GM12878 (cell line): ENCODE measurements around the gene ZNF85. TPM values are rescaled to one million over a fixed set of nuclear protein-coding genes. Genes with fewer than 3 reads are reported as not detected.
A peak's percentile ranks its signal among the peaks of the same experiment; 100 is the strongest.

Experiments used
- ASH2L ChIP-seq: fragments of 300-600, 200-600 bp; sonication (generic); IDR thresholded peaks from 2 replicates; pipeline ENCODE4 v1.6.1; 2017; ENCODE audit warnings: low read depth, mild to moderate bottlenecking, borderline replicate concordance
- CHD4 ChIP-seq: fragments of 200-600 bp; sonication (generic); IDR thresholded peaks from 2 replicates; pipeline ENCODE4 v1.6.1; 2016; ENCODE audit warnings: mild to moderate bottlenecking
- FOXK2 ChIP-seq: fragments of 450-650 bp; IDR thresholded peaks from 2 replicates; pipeline ENCODE4 v1.6.1; 2017; ENCODE audit warnings: mild to moderate bottlenecking, moderate library complexity
- KLF5 ChIP-seq: fragments of 450-650 bp; IDR thresholded peaks from 2 replicates; pipeline ENCODE4 v1.6.1; 2014; ENCODE audit warnings: mild to moderate bottlenecking; ENCODE audit not compliant: partially characterized antibody
- NFYB ChIP-seq: IDR thresholded peaks from 2 replicates; pipeline ENCODE4 v1.6.1; 2011; ENCODE audit warnings: low read depth, mild to moderate bottlenecking, low read length, improper control_type of control experiment, moderate library complexity; ENCODE audit not compliant: insufficient read depth
- NKRF ChIP-seq: fragments of 450-650 bp; conservative IDR thresholded peaks from 2 replicates; pipeline ENCODE4 v1.6.1; 2017; ENCODE audit warnings: mild to moderate bottlenecking, moderate library complexity
- PAX5 ChIP-seq: IDR thresholded peaks from 2 replicates; pipeline ENCODE4 v1.6.1; 2011; ENCODE audit warnings: low read depth, low read length, borderline replicate concordance
- PBX3 ChIP-seq: IDR thresholded peaks from 2 replicates; pipeline ENCODE4 v1.6.1; 2011; ENCODE audit warnings: mild to moderate bottlenecking, low read depth, low read length, moderate library complexity; ENCODE audit not compliant: insufficient replicate concordance
- SMARCA5 ChIP-seq: fragments of 450-650 bp; IDR thresholded peaks from 2 replicates; pipeline ENCODE4 v1.6.1; 2017; ENCODE audit warnings: mild to moderate bottlenecking
- TAF1 ChIP-seq: IDR thresholded peaks from 2 replicates; pipeline ENCODE4 v1.6.1; 2011; ENCODE audit warnings: mild to moderate bottlenecking, low read depth, low read length, borderline replicate concordance
- ZBTB40 ChIP-seq: fragments of 450-650 bp; IDR thresholded peaks from 2 replicates; pipeline ENCODE4 v1.6.1; 2016; ENCODE audit warnings: mild to moderate bottlenecking, moderate library complexity, borderline replicate concordance
- polyA plus RNA-seq, 11 experiments: library from polyadenylated mRNA; depleted of rRNA in 4 of 11; unstranded in 6 of 11; stranded (reverse) in 5 of 11; fragments of >200 nt; fragmentation: Nextera tagmentation in 4 of 11; fragmentation: Illumina TruSeq in 1 of 11; extraction: Ambion mirVana in 4 of 11; extraction: Trizol in 1 of 11; gene quantifications; 1 replicate in 1 of 11; 2 replicates in 10 of 11; pipeline versions ENCODE4 v1.2.1 to v1.2.3, GENCODE V29; 2011 to 2016; ENCODE audit warnings: inconsistent platforms in 2 of 11, missing spikeins in 2 of 11, low read depth in 1 of 11
- total RNA-seq, 4 experiments: library from RNA; depleted of rRNA in 3 of 4; stranded (reverse); fragments of >200 nt in 3 of 4; fragmentation: Illumina TruSeq in 1 of 4; extraction: Trizol in 1 of 4; gene quantifications; 2 replicates each; pipeline versions ENCODE4 v1.2.1 to v1.2.3, GENCODE V29; 2013 to 2021
- TF ChIP-seq, protein P1 (sequence below): fragments of 450-650 bp; IDR thresholded peaks from 2 replicates; pipeline ENCODE4 v1.6.1; 2014; ENCODE audit warnings: mild to moderate bottlenecking
- TF ChIP-seq, protein P2 (sequence below): fragments of 150-350 bp; IDR thresholded peaks from 2 replicates; pipeline ENCODE4 v1.6.1; 2016; ENCODE audit warnings: low read depth, low read length

The ZNF85 gene
- total and polyA plus RNA-seq, 10 of the 15 experiments (the other 5 are each of a cell fraction or from before 2014, with no cell fraction given) = 12.6 to 31.7 (median 20.9) TPM

DNA sequence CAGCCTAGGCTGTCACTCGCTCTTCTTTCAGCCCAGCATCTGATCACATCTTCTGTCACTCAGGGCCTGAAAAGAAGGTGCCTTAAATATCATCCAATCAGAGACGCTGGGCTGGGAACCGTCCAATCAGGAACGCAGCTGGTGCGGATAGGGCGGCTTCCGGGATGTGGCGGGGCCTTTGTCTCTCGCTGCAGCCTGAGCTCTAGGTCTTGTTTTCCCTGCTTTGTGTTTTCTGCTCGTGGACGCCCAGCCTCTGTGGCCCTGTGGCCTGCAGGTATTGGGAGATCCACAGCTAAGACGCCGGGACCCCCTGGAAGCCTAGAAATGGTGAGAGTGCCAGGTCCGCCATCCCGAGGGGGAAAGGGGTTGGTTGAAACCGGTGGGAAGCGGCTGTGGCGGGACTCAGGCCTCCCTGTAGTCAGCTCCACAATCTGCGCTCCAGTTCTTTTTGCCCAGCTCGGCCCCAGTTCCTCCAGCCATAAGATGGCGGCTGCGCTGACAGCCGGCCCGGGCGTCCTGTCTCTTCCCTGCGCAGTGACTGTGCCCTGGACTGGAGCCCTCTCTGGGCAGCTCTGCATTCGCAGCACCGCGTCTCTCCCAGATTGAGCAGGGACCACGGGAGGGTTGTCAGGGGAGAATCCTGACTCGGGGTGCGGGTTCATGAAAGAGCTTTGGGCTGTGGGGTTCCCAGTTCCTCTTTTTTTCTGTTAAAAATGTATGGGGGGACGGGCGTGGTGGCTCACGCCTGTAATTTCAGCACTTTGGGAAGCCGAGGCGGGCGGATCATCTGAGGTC, at the start of gene ZNF85 (continued):
- TF ChIP-seq, protein P1, sequence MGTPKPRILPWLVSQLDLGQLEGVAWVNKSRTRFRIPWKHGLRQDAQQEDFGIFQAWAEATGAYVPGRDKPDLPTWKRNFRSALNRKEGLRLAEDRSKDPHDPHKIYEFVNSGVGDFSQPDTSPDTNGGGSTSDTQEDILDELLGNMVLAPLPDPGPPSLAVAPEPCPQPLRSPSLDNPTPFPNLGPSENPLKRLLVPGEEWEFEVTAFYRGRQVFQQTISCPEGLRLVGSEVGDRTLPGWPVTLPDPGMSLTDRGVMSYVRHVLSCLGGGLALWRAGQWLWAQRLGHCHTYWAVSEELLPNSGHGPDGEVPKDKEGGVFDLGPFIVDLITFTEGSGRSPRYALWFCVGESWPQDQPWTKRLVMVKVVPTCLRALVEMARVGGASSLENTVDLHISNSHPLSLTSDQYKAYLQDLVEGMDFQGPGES = peak; percentile 59; the same call in 1 of the 2 replicates
- TF ChIP-seq ASH2L (no peak), PBX3 (peak; percentile 90), FOXK2 (no peak), NFYB (peak; percentile 99), CHD4 (no peak), SMARCA5 (0 out of 2 replicates have a peak, but pooled peaks have one; percentile 34), TAF1 (peak; percentile 62; the same call in 1 of the 2 replicates), PAX5 (no peak), NKRF (peak; percentile 94), ZBTB40 (peak; percentile 78), KLF5 (no peak)
- TF ChIP-seq, protein P2, sequence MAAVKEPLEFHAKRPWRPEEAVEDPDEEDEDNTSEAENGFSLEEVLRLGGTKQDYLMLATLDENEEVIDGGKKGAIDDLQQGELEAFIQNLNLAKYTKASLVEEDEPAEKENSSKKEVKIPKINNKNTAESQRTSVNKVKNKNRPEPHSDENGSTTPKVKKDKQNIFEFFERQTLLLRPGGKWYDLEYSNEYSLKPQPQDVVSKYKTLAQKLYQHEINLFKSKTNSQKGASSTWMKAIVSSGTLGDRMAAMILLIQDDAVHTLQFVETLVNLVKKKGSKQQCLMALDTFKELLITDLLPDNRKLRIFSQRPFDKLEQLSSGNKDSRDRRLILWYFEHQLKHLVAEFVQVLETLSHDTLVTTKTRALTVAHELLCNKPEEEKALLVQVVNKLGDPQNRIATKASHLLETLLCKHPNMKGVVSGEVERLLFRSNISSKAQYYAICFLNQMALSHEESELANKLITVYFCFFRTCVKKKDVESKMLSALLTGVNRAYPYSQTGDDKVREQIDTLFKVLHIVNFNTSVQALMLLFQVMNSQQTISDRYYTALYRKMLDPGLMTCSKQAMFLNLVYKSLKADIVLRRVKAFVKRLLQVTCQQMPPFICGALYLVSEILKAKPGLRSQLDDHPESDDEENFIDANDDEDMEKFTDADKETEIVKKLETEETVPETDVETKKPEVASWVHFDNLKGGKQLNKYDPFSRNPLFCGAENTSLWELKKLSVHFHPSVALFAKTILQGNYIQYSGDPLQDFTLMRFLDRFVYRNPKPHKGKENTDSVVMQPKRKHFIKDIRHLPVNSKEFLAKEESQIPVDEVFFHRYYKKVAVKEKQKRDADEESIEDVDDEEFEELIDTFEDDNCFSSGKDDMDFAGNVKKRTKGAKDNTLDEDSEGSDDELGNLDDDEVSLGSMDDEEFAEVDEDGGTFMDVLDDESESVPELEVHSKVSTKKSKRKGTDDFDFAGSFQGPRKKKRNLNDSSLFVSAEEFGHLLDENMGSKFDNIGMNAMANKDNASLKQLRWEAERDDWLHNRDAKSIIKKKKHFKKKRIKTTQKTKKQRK = peak; percentile 42; the same call in 1 of the 2 replicates
